HG02610 (cell line): ENCODE results near the gene CENPP.
"Not testable (repeated sequence)": the region's sequence is repeated elsewhere in the genome, so short reads cannot be mapped to it uniquely, and the experiment has no call there.

Source experiments
- ATAC-seq: cut with Tn5 transposase; IDR thresholded peaks from one replicate; pipeline ENCODE4 v1.9.1; 2021; ENCODE audit warnings: mild to moderate bottlenecking, moderate library complexity; ENCODE audit not compliant: unreplicated experiment

Gene CENPP

DNA sequence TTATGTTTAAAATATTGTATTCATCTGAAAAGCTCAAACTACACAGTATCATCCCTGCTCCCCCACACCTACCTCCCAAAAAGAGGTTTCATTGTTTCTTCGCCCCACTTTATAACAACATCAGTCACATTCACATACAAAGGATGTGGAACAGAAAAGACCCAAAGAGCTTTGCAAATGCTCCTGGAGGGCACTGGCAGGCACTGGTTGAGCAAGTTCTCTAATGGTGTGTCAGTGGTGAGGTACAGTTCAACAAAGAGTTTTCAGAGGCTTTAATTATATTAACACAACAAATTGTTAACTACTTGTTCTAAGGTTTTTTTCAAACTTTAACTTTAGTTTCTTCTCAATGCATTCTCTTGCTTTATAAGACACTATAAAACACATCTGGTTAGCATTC, 264.2 kb downstream of the CENPP start:
- ATAC-seq, result no peak

DNA sequence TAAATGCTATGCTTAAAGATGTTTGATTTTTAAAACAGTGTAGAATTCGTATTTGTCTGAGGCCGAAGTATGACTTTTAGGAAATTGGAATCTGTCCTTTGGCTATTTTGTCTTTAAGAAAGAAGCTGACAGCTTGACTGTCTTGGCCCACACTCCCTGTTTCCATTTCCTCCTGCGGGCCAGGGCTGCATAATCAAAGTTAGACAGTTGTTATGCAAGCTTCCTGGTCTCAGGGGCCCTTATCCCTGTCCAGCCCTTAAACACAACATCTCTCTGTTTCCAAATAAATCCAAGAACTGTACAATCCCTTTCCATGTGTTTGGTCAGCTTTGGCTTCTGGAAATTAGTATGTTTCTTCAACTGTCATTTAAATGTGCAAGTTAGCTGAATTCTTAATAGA, 264.6 kb downstream of the CENPP start:
- no peak for ATAC-seq

DNA sequence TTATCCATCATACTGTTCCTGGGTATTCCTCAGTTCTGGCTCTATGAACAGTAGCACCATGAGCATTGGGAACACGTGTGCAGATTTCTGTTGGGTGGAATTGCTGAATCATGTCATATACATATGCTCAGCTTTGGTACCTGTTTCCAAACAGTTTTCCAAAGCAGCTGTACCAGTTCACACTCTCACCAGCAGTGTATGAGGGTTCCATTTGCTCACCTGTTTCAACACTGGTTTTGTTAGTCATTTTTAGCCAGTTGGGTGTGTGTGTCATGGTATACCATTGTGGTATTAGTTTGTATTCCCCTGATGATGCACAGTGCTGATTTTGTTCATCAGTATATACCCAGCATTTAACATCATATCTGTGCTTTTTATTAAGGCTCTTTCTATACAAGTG, 266.8 kb downstream of the CENPP start:
- no peak for ATAC-seq

DNA sequence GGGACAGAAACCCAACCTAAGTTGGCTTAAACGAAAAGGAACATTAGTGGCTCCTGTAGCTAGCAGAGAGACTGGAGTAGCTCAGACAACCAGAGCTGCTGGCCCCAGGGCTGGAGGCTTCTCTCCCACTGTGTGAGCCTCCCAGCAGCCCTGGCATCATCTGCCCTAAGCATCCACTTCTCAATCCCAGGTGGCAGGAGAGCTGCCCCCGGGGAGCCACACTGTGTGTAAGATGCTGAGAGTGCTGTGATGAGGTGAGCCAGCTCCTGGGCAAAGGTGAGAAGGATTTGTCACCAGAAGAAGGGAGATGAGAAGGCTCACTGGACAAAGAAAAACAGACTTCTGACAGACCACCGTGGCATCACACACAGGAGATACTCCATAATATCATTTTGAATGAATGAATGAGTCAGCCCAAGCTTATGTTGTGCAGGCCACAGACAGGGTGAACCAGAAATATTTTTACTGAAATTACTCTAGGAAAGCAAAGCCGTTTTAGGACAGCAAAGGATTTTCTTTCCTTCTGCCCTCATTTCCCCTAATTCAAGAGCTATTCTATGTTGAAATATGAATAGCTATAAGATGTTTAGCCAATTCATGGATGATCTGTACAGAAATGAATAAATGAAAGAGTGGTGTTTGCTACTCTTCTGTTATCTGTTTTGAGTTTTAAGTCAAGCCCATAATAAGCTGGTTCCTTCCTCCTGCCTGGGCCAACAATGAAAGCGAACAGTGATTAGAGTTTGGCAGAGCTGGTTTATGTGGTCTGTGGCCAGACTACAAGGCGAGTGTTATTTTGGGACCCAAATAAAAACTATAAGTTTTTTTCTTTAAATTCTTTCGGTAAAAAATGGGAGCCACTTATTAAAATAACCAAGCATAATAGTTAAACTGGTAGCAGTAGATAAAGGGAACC, 267.5 kb downstream of the CENPP start:
- ATAC-seq, result no peak

DNA sequence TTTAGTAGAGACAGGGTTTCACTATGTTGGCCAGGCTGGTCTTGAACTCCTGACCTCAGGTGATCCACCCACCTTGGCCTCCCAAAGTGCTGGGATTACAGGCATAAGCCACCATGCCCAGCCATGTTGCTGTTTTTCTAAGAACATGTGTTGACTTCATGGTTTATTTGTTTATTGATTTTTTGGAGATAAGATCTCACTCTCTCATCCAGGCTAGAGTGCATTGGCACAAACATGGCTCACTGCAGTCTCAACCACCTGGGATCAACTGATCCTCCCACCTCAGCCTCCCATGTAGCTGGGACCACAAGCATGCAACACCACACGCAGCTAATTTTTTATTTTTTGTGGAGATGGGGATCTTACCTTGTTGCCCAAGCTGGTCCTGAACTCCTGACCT, 269.3 kb downstream of the CENPP start:
- not testable (repeated sequence) for ATAC-seq

- no peak for ATAC-seq
Observed at GRCh38 chr9:92595930-92596329, 270.2 kb downstream of the CENPP start.

GRCh38 chr9:92598382-92598781, 272.6 kb downstream of the CENPP start:
- ATAC-seq, result no peak

GRCh38 chr9:92599938-92600461, 274.2 kb downstream of the CENPP start:
- ATAC-seq, result no peak

DNA sequence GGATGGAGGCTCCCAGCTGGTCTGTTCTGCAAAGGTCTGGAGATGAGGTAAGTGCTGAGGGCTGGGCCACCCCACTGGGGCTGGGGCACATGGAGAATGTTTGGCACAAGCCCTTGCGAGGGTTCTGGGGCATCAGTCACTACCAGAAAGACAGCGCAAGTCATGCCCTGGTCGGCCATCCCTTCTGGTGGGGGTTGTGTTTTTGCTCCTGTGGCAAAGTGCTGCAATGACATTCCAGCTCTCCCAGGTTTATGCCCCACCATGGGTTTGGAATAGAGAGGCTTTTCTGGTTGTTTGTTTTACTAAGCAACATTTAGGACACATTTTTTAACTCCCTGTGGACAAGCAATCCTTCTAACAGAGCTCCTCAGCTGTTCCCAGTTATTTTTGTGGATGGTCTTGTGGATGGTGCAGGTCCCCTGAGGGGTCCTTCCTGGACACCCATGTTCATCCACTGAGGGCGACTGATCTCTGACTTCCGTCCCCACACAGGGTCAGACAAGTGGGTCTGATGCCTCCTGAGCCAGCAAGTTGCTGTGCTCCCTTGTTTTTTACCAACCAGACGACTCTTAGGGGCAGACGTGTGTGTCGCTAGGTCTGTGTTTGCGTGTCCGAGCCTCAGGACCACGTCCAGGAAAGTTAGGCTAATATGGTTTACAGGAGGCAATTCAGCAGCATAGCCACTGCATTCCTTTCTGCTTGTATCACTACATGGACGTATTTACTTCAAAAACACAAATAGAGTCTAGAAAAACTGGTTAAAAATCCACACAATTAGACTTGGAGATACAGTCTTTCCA, 274.9 kb downstream of the CENPP start:
- no peak for ATAC-seq

GRCh38 chr9:92601451-92601850, 275.7 kb downstream of the CENPP start:
- ATAC-seq, result no peak

GRCh38 chr9:92602413-92602812, 276.7 kb downstream of the CENPP start:
- ATAC-seq, result no peak

GRCh38 chr9:92603100-92603499, 277.3 kb downstream of the CENPP start:
- ATAC-seq, result no peak

DNA sequence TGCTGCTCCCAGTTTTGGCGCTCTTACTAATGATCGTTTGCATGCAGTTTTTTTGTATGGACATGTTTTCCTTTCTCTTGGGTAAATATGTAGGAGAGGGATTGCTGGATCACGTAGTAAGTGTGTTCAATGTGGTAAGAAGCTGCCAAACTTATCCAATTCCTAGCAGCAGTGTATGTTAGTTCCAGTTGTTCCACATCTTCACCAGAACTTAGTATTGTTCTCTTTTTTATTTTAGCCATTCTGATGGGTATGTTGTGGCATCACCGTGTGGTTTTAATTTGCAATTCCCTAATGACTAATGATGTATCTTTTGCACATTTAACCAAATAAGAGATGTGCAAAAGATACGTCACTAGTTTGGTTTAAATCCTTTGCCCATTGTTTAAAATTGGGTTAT, 278.2 kb downstream of the CENPP start:
- no peak for ATAC-seq

DNA sequence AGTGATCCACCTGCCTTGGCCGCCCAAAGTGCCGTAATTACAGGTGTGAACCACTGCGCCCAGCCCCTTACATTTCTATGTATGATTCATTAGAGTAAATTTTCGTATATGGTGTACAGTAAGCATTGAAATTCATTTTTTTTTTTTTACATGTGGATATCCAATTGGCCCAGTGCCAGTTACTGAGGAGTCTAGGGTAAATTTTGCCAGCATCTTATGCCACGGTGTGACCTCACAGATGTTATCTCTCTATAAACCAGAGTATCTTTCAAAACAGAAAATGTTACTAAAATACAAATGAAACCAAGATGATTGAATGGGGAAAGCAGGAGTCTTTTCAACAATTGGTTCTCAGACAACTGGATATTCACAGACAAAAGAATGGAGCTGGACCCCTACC, 279.5 kb downstream of the CENPP start:
- ATAC-seq, result no peak

DNA sequence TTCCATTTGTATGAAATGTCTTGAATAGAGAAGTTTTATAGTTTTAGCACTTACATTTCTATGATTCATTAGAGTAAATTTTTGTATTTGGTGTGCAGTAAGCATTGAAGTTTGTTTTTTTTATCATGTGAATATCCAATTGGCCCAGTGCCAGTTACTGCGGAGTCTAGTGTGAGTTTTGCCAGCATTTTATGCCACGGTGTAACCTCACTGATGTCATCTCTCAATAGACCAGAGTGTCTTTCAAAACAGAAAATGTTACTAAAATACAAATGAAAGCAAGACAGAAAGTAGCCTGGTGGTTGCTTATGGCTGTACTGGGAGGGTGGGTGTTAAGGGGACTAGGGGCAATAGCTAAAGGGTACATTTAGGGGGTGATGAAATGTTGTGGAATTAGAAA, 281.3 kb downstream of the CENPP start:
- ATAC-seq, result no peak

DNA sequence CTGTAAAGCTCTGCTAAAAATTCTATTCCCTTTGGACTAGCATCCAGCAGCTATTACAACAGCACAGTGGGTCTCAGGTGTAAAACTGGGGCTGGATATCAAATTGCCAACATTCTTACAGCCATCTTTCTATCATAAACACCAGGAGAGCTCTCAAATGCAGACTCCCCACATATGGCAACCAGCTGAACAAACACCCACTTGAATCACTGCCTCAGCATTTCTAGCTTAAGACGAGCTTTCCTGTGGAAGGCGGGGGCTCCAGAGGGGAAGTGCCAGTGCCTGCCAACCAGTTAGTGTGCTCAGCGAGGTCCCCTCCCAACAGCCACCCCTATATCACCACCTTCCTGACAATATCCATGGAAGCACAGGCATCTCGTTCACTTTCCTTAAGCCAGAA, 282.0 kb downstream of the CENPP start:
- ATAC-seq, result no peak

DNA sequence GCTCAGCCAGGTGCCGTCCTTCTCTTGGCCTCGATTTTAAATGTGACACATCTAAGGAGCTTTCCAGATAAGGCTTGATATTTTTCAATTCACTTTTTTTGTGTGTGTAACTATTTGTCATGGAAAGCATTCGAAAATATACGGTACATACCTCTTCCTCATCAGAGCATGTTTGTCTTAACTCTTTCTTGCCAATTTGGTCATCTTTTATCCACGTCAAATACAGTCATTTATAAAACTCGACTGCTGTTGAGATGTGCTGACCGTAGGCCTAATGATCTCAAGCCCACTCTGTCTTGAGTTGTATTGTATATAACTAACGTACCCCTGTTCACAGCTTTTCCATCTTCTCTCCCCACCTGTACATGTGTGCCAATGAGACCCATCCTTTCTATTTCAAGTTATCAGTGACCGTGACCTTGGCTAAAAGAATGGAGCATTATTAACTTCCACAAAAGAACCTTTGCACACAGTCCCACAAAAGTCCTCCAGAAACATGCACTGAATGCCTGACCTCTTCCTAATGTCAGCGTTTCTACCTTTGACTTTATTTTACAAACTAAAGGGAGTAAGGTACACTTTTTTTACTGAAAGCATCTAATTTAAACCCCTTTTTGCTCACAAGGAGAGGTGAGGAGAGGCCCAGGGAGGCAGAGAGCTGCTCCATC, 282.6 kb downstream of the CENPP start:
- ATAC-seq, result no peak

- ATAC-seq, result no peak
Observed at GRCh38 chr9:92608909-92609445, 283.2 kb downstream of the CENPP start.

DNA sequence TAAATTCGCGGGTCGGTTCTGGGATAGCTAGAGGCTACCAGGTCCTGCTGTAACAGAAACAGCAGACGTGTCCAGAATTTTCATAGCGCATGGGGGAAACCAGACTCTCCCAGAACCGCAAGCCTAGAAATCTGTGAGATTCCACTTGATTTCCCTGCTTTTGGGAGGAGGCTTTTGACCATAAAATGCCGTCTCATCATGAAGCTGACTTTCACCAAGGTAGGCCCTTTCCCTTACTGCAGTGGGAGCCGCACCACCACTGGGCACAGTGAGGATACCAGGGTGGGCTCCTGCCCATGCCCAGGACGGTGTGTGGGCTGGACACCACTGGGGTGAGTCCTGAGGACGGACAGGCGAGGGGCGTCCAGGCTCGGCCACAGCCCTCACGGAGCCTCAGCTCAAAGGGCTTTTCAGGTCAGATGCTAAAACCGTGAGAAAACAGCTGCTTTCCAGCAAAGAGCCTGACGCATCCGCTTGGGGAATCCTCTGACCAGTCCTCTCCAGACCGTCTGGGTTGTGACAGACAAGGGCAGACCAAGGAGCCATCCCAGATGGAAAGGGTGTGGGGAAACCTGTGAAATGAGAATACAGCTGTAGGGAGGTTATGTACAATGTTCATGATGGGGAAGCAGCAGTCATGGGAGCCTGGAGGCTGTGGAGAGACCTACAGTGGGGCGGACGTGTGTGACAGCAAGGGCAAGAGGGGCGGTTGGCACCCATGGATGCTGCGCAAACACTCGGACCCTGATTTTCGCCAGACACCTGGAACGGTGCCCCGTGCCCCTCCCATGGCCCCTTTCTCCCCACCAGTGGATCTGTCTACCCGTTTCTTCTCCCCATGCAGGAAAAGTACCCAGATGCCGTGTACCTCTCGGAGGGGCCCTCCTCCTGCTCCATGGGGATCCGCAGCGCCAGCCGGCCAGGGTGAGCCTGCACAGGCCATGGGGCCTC, 285.0 kb downstream of the CENPP start:
- no peak for ATAC-seq
